ENCODE results near the gene ATAT1.

Gene ATAT1

DNA sequence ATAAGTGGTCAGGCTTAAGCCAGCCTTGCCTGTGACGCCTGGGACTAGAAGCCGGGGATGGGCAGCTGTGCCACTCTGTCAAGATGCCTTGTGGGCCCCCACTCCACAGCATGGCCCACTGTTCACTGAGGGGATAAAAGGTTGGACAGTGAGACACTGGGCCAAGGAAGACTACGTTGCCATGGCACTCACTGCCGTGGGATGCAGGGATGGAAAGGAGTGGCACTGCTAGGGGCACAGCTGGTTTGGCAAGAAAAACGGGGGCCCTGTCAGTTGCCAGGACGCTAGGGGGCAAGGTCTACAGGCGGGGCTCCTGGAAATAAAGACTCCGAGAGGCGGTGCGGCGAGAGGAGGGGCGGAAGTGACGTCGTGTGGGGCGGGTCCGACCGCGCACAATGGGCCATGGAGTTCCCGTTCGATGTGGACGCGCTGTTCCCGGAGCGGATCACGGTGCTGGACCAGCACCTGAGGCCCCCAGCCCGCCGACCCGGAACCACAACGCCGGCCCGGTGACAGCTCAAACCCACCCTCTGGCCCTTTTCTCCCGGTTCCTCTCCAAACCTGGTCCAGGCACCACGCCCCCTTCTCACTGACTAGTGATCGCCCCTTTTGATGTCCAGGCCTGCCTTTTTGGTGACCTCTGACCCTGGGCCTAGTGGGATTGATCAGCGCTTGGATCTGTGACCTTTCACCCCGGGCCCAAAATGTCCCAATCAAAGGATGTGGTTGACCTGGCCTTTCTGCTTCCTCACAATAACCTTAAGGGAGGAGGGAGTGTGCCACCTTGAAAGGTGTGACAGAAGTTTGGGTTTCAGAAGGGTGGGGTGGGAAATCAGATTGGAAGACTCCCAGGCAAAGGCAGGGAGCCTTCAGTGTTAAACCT is at the start of gene ATAT1:
Gene ATAT1, plus strand, starts transcription at position 391 of the 883 bp plus-strand sequence.
- DNase-seq = peak; percentile 69

DNA sequence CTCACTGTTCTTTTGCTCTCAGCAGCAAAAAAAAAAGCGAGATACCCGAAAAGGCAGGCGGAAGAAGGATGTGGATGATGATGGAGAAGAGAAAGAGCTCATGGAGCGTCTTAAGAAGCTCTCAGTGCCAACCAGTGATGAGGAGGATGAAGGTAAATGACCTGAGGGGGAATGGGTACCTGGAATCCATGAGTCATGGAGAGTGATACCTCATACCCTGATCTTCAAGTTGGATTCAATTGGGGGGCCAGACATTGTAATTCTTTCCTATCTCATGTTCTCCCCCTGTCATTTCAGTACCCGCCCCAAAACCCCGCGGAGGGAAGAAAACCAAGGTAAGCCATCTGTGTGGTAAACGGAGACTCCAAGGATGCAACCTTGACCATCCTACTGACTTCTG is 48.6 kb upstream of the ATAT1 start:
- DNase-seq = no peak

DNA sequence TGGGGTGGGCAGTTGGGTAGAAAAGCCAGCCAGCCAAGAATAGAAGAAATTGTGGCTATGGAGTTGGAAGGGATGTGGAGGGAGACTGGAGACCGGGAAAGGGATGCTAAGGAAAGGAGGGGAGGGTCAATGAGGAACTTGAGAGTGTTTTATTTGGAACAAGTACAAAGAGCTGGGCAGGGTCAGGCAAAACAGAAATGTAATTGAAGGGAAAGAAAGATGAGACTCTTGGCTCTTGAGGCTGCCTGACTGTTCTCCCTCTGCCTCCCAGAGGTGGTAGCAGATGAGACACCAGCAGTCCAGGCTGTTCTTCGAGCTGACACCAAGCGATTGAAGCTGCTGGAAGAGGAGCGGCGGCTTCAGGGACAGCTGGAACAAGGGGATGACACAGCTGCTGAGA is 42.8 kb upstream of the ATAT1 start:
- no peak for DNase-seq

DNA sequence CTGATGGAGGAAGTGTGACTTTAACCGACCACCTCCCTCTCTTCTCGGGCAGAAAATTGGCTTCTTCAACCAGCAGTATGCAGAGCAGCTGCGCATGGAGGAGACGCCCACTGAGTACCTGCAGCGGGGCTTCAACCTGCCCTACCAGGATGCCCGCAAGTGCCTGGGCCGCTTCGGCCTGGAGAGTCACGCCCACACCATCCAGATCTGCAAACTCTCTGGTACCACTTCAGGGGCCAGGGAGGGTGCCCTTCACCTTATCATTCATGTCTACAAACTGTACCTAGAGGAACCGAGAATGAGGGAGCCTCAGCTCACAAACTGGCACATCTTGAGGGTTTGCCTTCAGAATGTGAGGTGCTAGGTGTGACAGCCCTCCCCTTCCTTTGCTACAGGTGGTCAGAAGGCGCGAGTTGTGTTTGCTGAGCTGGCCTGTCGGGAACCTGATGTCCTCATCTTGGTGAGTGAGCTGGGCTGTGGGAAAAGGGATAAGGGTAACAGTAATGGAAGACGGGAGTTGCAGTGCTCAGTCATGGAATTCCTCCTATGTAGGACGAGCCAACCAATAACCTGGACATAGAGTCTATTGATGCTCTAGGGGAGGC is 36.8 kb upstream of the ATAT1 start:
- DNase-seq = no peak

DNA sequence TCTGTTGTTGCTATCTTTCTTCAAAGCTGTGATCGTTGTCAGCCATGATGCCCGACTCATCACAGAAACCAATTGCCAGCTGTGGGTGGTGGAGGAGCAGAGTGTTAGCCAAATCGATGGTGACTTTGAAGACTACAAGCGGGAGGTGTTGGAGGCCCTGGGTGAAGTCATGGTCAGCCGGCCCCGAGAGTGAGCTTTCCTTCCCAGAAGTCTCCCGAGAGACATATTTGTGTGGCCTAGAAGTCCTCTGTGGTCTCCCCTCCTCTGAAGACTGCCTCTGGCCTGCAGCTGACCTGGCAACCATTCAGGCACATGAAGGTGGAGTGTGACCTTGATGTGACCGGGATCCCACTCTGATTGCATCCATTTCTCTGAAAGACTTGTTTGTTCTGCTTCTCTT is 36.2 kb upstream of the ATAT1 start:
- no peak for DNase-seq

DNA sequence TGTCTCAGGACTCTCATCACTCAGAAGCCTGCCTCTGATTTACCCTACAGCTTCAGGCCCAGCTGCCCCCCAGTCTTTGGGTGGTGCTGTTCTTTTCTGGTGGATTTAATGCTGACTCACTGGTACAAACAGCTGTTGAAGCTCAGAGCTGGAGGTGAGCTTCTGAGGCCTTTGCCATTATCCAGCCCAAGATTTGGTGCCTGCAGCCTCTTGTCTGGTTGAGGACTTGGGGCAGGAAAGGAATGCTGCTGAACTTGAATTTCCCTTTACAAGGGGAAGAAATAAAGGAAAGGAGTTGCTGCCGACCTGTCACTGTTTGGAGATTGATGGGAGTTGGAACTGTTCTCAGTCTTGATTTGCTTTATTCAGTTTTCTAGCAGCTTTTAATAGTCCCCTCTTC is 35.7 kb upstream of the ATAT1 start:
- no peak for DNase-seq

DNA sequence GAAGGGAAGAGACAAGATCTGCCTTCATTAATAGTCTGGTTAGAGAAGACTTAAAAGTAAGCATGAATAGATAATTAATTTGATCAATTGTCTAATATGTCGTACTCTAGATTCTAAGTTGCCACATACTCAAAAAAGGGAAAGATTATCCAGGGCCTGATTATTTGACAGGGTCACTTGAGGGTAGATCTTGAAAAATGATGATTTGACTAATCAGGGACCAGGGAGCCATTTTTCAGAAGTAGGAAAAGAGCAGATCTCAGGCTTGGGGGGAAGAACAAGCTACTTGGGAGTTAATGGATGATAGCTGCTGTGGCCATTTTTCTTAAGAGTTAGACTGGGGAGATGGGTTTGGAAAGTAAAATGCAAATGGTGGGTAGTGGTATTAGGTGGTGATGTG is 34.4 kb upstream of the ATAT1 start:
- no peak for DNase-seq

DNA sequence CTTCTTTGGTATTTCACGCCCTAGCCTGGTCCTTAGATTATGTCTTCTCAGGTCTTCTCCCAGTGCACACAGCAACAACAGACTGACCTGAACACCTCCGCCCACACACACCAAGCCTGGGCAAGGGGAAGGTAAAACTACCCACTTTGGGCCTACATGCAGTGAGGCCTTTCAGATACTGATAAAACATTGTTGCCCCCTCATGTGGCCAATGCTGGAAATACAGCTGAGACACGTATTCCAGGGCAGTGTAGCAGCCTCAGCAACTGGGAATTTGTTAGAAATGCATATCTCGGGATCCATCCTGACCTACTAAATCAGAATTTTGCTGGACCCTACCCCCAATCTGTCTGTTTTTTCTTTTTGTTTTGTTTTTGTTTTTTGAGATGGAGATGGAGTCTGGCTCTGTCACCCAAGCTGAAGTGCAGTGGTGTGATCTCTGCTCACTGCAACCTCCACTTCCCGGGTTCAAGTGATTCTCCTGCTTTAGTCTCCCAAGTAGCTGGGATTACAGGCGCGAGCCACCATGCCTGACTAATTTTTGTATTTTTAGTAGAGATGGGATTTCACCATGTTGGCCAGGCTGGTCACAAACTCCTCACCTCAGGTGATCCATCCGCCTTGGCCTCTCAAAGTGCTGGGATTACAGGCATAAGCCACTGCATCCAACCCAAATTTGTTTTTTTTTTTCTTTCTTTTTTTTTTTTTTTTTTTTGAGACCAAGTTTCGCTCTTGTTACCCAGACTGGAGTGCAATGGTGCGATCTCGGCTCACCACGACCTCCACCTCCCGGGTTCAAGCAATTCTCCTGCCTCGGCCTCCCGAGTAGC is 29.1 kb upstream of the ATAT1 start:
- peak; percentile 40 for DNase-seq

DNA sequence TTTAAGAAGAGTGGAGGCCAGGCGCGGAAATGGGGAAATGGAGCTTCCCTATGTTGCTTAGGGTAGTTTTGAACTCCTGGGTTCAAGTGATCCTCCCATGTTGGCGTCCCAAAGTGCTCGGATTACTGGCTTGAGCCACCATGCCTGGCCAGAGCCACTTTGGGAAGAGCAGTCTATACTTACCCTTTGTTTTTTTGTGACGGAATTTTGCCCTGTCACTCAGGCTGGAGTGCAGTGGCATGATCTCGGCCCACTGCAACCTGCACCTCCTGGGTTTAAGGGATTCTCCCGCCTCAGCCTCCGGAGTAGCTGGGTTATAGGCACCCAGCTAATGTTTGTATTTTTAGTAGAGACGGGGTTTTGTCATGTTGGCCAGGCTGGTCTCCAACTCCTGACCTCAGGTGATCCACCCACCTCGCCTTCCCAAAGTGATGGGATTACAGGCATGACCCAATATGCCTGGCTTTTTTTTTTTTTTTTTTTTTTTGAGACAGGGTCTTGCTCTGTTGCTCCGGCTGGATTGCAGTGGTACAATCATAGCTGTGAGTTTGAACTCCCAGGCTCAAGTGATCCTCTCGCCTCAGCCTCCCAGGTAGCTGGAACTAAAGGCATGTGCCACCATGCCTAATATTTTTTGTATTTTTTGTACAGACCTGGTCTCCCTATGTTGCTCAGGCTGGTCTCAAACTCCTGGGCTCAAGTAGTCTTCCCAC is 27.6 kb upstream of the ATAT1 start:
- DNase-seq = no peak

DNA sequence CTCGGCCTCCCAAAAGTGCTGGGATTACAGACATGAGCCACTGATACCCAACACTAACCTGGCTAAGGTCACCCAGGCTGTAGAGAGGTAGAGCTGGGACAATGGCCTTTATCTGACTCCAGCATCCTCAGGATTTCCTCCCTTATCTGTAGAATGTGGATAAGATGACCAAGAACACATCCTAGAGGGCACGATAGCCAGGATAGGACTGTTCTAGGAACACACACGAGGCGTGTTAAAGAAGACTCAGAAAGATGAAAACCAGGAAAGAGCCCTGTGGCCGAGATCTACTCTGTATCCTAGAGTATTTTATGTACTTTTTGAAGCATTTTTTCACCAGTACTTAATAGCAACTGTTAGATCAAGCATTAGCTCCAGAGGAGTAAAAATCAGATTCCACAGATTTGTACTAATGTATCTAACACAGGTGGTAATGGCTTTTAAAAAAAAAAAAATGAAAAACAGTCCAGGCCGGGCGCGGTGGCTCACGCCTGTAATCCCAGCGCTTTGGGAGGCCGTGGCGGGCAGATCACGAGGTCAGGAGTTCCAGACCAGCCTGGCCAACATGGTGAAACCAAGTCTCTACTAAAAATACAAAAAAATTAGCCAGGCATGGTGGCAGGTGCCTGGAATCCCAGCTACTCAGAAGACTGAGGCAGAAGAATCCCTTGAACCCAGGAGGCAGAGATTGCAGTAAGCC is 26.9 kb upstream of the ATAT1 start:
- no peak for DNase-seq

DNA sequence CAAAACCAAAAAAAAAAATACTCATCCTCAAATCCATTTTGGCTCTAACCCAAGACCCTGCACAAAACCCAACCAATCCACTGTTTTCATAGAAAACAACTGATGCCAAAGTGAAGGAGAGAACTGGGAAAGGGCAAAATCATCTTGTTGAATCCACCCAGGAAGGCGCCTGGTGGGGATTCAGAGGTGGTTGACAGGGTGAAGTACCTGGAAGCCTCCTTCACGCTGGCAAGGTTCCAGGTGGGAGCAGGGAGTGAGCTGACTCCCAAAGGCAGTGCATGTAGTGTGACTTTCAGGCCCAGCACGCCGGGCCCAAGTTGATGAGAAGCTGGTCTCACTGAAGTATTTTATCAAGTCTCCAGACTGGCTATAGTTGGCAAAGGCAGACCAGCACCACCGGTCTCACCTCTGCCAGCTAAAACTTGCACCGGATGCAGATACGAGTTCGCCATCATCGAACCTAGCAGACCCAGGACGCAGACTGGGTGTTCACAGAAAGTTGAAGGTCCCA is 26.2 kb upstream of the ATAT1 start:
- no peak for DNase-seq

DNA sequence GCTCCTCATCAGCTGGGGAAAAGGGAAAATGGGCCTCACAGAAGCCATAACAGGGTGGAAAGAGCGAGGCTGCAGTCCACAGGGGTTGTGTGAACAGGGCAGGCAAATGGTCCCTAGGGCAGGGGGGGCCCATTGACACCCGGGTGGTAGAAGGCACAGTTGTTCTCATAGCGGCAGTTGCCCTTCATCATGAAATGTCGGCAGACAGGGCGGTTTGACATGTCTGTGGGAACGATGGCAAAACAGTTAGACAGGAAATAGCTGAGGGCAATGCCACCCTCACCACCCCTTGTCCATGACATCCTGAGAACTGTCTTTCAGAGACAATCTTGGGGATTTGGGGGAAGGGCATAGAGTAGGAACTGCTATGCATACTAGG is 25.2 kb upstream of the ATAT1 start:
- DNase-seq = no peak

DNA sequence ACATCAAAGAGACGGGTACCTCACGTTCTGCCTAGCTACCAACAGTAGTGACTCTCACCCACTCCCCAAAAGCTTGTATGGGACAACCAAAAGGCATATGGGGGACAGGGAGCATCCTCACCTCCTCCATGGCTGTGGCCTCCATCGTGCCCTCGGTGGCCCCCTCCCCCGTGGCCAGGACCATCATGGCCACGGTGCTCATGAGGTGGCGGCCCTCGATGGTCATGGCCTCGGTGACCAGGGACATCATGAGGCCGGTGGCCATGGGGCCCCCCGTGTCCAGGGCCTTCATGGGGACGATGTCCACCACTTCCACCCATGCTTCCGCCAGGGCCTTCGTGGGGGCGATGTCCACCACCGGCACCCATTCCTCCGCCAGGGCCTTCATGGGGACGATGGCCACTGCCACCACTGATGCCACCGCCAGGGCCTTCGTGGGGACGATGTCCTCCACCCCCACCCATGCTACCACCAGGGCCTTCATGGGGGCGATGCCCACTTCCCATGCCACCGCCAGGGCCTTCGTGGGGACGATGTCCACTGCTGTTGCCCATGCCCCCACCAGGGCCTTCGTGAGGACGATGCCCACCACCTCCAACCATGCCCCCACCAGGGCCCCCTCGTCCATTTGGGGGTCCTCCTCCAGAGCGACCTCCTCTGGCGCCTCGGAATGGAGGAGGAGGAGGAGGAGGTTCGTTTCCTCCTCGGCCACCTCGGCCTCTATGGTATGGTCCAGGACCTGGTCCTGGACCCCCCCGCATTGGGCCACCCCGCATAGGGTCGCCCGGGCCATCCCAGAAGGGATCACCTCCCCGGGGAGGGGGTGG is 24.6 kb upstream of the ATAT1 start:
- no peak for DNase-seq

DNA sequence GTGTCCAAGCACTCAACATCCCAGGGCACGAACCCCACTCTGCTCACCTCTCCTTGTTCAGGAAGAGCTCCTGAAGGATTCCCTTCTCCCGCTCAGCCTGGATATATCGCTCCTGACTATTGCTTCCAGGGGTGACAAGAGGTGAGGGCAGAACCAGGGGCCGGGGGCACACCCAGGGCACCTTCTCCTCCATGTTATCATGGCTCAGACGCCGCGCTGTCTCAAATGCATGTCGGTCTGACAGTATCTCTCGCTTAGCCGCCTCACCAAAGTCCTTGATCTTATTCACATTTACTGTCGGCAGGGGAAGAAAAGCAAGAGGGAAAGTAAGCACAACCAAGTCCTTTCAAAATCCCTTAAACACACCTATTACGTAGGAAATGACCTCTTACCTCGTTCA is 22.7 kb upstream of the ATAT1 start:
- DNase-seq = no peak

DNA sequence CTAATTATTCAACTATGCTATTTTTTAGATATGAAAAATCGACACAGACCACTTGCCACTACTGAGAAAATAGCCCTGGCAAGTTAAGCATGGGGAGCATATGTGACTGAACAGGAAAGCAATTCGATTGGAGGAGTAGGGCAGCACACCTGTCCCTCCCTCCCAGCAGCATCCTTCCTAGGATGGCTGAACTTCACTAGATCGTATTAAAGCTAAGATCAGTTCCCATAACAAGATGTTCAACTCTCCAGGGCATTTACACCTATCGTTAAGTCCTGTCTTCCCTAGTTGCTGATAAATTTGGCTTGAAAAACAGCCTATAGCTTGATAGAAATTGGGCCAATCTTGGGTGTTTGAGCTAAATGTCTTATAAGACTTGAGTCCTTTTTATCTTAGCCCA is 16.6 kb upstream of the ATAT1 start:
- no peak for DNase-seq

DNA sequence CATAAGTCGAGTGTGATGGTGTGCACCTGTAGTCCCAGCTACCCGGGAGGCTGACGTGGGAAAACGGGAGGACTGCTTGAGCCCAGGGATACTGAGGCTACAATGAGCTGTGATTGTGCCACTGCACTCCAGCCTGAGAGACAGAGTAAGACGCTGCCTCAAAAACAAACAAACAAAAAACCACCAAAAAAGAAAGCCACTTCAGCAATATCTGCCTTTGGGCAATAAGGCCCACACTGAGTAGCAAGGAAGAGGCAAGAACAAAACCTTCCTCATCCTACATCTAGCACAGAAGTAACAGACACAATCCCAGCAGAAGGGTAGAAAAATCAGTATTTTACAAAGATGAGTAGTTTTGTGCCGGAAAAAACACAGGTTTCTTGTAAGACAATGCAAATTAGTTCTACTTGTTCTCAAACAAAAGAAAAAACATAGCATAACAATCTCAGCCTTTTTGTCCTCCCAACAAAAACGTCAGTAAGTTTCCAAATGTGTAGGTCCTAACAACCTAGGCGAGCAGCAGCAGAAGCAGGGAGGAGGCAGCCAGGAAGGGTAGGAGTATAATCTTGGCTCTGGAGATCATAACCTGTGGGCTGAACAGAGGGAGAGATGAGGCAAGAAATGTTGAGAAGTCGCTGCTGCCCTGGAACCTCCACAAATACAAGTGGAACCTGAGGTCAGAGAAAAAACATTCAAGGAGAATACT is 15.4 kb upstream of the ATAT1 start:
- DNase-seq = no peak

DNA sequence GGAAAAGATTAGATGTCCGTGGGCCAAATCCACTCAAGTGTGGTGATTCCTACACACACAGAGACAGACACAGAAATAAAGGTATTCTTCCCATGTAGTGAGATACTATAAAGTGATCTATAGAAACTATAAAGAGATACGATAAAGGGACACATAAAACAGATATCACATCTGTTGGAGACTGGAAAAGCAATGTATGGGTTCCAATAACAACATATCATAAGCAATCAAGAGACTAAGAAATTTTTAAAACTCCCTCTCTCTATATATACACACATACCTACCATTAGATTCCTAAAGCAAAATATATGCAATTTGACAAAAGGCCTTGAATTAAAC is 14.8 kb upstream of the ATAT1 start:
- no peak for DNase-seq

DNA sequence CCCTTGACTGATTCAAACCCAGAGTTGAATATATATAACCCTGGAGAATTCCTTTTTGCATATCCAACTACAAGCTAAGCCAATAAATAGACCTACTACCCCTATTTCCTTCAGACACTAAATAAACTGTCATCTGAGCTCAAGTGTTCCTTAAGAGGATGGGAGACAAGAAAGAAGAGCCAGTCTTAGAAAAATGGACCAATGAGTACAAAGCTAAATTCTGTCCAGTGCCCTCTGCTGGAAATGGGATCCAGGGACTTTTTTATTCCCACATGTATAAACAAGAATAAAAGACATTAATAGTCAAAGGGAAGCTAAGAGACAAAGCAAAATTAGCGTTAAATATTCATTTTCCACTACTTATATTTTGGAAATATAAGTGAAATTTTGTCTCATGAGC is 14.5 kb upstream of the ATAT1 start:
- no peak for DNase-seq

DNA sequence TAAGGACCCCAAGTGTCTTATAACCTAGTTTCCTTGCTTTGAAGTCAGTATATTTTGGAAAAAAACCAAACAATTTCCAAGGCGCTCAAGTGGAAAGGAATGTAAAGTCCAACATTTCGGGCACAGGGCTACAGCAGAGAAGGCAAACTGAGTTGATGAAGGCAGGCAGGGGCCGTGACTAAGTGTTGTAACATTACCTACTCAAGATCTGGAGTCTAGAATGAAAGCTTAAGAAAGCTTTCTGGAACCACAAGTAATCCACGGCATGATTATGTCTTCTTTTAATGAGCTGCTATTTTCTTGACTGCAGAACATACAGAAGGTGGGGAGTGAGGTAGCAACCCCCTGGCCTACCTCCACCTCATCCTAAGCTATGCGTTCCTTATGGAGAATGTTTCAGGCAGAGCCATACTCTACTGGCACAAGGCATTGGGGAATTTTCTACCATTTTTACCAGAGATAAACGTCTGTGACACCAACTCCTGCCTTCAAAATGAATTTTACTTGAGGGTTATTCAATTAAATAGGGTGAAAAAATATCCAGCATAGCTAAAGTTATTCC is 13.9 kb upstream of the ATAT1 start:
- DNase-seq = no peak

DNA sequence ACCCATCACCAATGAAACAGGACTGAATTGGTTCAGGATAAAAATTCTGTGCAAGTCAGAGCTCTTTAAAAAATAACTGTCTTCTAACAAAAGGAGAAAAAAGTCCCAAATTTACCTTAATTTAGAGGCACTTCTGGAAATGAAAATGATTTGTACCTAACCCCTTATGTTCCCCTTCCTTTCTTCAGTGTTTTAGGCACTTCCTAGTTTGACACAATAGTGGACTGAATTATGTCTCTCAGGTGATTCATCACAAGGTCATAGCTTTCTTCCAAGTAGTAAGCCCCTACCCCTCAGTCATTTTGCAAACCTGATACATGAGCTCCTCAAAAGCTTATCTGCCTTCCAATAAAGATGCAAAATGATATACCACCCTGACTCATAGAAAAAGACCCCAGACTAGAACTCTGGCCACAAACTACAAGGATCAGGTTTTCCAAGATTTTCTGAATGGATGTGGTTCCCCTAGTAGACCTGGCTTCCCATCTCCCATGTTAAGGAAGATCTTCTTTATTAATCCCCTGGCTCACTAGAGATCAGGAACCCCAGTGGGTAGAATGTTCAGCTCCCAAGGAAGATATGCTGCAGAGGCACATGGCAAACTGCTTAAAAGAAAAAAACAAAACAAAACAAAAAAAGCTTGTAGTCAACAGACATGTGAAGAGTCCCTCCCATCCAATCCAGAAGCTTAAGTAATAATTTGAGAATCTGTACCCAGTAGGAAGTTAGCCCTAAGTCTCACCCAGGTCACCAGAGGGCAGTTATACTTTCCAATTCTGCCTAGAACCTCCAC is 13.2 kb upstream of the ATAT1 start:
- DNase-seq = no peak
